ENCODE measurements around the gene PHF19. TPM values are rescaled to one million over a fixed set of nuclear protein-coding genes. Genes with fewer than 3 reads are reported as not detected.

PHF19 gene
- total and polyA plus RNA-seq, 10 donors: 12.6 to 53.0 (median 36.7) TPM

DNA sequence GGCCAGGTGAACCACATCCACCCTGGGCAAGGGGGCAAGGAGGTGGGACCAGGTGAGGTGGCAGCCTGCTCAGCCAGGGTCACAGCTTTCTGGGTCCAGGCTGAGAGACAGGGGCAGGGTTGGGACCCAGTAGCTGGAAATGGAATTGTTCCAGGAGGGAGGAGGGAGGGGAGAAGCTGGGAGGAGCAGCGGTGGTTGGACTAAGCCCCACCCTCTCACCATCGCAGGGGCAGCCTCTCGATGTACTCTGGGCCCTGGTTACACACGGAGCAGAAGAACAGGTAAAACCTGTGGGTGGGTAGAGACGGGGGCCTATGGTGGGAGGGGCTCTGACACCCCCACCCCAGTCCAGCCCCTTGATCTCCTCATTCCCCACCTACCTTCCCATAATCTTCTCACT lies 11.2 kb downstream of the PHF19 start:
- Histone ChIP-seq H3K36me3 (peaks cover 0 to 82% (median 41%) of the 10 kb centered on the region in 6 donors), H3K9me3 (no peaks in the 10 kb centered on the region), H3K4me1 (peaks cover 4 to 29% (median 20%) of the 10 kb centered on the region in 6 donors), H3K4me3 (no peak overlapping the region), H3K27me3 (replicated peaks in 1 of 7) (no peaks in the 10 kb centered on the region), H3K27ac (peak overlapping the region in 2 of 8 donors; percentile 9 to 24)
- intact Hi-C loops (cut with DNase I; ENCODE audit: low total_unique reads): no loop called here
- DNase-seq: peak; percentile 56
- 72 to 94% (median 82%) methylated on average over 5 of the region's 5 CpGs for WGBS, 5 donors
- TF ChIP-seq, protein P1, sequence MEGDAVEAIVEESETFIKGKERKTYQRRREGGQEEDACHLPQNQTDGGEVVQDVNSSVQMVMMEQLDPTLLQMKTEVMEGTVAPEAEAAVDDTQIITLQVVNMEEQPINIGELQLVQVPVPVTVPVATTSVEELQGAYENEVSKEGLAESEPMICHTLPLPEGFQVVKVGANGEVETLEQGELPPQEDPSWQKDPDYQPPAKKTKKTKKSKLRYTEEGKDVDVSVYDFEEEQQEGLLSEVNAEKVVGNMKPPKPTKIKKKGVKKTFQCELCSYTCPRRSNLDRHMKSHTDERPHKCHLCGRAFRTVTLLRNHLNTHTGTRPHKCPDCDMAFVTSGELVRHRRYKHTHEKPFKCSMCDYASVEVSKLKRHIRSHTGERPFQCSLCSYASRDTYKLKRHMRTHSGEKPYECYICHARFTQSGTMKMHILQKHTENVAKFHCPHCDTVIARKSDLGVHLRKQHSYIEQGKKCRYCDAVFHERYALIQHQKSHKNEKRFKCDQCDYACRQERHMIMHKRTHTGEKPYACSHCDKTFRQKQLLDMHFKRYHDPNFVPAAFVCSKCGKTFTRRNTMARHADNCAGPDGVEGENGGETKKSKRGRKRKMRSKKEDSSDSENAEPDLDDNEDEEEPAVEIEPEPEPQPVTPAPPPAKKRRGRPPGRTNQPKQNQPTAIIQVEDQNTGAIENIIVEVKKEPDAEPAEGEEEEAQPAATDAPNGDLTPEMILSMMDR (IDR thresholded peaks at IDR 0.05 in 8 of 11, conservative IDR thresholded peaks at IDR 0.05 in 3 of 11): no peak
- TF ChIP-seq POLR2A (IDR thresholded peaks at IDR 0.05): no peak
- TF ChIP-seq POLR2AphosphoS5 (IDR thresholded peaks at IDR 0.05): no peak

DNA sequence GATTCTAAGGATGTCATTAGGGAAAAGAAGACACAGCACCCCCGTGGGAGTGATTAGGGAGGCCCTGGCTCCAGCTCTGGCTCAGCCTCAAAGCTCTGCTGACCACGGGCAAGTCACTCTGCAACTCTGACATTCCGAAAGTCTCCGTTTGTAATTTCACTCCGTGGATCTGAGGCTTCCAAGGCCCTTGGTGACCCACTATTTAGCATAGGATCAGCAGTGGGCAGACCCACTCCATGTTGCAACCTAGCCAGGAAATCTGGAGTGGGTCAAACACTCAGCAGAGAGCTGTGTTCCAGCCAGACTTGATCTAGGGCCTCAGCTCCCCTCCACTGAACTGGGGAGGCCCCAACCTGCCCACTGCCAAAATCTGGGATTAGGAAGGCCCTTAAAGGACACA lies 11.8 kb downstream of the PHF19 start:
- TF ChIP-seq POLR2AphosphoS5 (IDR thresholded peaks at IDR 0.05): no peak
- TF ChIP-seq, protein P1 (IDR thresholded peaks at IDR 0.05 in 8 of 11, conservative IDR thresholded peaks at IDR 0.05 in 3 of 11): no peak
- TF ChIP-seq POLR2A (IDR thresholded peaks at IDR 0.05): no peak
- 80 to 88% (median 87%) methylated on average over 5 of the region's 5 CpGs for WGBS, 5 donors
- Histone ChIP-seq H3K36me3 (peaks cover 0 to 82% (median 48%) of the 10 kb centered on the region in 6 donors), H3K27ac (peak overlapping the region in 2 of 8 donors; percentile 9 to 24), H3K9me3 (no peaks in the 10 kb centered on the region), H3K4me1 (peaks cover 4 to 25% (median 19%) of the 10 kb centered on the region in 6 donors), H3K27me3 (replicated peaks in 1 of 7) (no peaks in the 10 kb centered on the region), H3K4me3 (no peak overlapping the region)
- peak; percentile 16 for DNase-seq
- intact Hi-C loops (cut with DNase I; ENCODE audit: low total_unique reads): no loop called here

DNA sequence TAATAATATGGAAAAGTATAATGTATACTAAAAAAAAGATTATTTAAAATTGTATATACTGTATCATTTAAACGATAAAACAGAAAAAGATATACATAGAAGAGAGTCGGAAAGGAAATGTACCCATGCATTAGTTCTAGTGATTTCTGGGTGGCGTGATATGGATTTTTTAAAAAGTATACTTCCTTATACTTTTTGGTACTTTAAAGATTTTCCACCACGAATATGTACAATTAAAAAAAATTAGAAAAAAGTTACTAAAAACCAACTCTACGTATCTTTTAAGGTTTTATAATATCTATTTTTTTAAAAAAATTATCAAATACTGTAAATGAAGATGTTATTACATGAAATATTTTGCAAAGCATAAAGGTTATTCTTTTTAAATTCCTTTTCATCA lies 12.3 kb downstream of the PHF19 start:
- H3K9me3 ChIP-seq: no peaks in the 10 kb centered on the region
- 93 to 98% (median 96%) methylated on average over 5 of the region's 5 CpGs for WGBS, 5 donors
- TF ChIP-seq POLR2AphosphoS5 (IDR thresholded peaks at IDR 0.05) (no peak), POLR2A (IDR thresholded peaks at IDR 0.05) (no peak)
- TF ChIP-seq, protein P1 (IDR thresholded peaks at IDR 0.05 in 8 of 11, conservative IDR thresholded peaks at IDR 0.05 in 3 of 11): no peak
- intact Hi-C loops (cut with DNase I; ENCODE audit: low total_unique reads): no loop called here
- H3K36me3 ChIP-seq: peaks cover 0 to 82% (median 52%) of the 10 kb centered on the region in 6 donors
- DNase-seq: no peak
- no peak overlapping the region for H3K27ac ChIP-seq
- H3K4me3 ChIP-seq: no peak overlapping the region
- H3K4me1 ChIP-seq: peaks cover 4 to 21% (median 16%) of the 10 kb centered on the region in 6 donors
- no peaks in the 10 kb centered on the region for H3K27me3 ChIP-seq (replicated peaks in 1 of 7)

DNA sequence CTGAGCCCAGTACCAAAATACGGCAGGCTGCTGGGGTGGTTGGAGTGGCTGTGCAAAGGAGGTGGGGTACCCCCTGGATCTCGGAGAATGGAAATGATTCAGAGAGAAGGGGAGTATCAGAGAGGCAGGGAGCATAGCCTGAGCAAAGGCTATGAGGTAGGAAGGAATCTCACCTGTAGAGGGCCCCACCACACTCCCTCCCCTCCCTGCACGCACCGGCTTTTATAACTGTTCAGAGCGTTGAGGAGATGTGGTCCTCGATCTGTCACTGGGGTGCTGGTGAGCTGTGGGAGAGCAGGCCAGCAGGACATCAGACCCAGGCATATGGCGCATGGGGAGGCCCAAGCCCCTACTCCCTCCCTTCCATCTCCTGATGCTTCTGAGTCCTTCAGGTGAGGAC lies 13.2 kb downstream of the PHF19 start:
- WGBS, 5 donors: 86 to 97% (median 92%) methylated on average over 6 to 7 of the region's 7 CpGs
- Histone ChIP-seq H3K27ac (no peak overlapping the region), H3K27me3 (replicated peaks in 1 of 7) (no peaks in the 10 kb centered on the region), H3K9me3 (no peaks in the 10 kb centered on the region), H3K36me3 (peaks cover 0 to 88% (median 53%) of the 10 kb centered on the region in 6 donors), H3K4me3 (no peak overlapping the region), H3K4me1 (peaks cover 0 to 13% (median 8%) of the 10 kb centered on the region in 6 donors)
- no peak for DNase-seq
- TF ChIP-seq, protein P1 (IDR thresholded peaks at IDR 0.05 in 8 of 11, conservative IDR thresholded peaks at IDR 0.05 in 3 of 11): no peak
- intact Hi-C loops (cut with DNase I; ENCODE audit: low total_unique reads): no loop called here

Data from spleen (tissue), 11 donors.